Forelimb muscle (tissue), 1 donor: Measurements from ENCODE around the gene ARL13B. TPM values are rescaled to one million over a fixed set of nuclear protein-coding genes. Genes with fewer than 3 reads are reported as not detected.
"Not testable (repeated sequence)": the region's sequence is repeated elsewhere in the genome, so short reads cannot be mapped to it uniquely, and the experiment has no call there.

ENCODE experiments used
- DNase-seq: peaks from one replicate; pipeline ENCODE4 v3.0.0-alpha.2; 2013; ENCODE audit warnings: low read depth
- polyA plus RNA-seq: library from polyadenylated mRNA; unstranded; fragments of 120-200 nt; gene quantifications from one replicate; pipeline ENCODE4 v1.2.1, GENCODE V29; 2013; ENCODE audit not compliant: insufficient read length

The ARL13B gene
- polyA plus RNA-seq, 1 donor: 5.1 TPM

DNA sequence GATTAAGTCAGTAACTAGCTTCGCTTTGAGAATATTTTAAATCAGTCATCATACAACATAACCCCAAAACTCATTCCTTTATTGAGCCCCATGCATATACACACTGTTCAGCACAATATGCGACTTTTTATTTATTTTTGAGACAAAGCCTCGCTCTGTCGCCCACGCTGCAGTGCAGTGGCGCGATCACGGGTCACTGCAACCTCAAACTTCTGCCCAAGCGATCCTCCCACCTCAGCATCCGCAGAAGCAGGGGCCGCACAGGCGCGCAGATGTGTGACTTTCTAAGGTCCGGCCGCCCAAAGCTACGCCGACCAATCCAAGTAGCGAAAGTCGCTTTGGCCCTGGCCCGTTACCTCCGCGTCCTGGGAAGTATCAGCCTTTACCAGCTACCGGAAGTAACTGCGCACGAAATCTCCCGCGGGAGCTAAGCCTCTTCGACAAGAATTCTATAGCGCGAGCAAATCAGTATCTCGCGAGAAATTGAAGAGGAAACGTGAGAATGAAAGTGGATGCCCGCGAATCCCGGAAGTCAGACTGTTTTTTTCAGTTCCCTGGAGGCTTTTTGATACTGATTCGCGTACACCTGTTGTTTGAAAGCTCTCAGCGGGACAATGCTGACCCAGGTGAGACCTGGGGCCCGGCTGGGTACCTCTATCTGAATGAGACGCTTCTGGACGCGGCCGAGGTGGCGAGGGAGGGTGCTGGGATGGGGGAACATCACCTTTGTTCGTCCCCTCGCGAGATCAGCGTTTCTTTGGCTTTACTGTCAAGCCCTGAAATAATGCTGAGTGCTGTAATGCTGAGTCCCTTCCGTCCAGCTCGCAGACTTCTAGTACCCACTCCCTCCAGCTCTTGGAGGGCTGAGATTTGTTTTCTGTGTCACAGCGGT, 82.8 kb downstream of the ARL13B start, which contains the start of the genes DHFR2 and NSUN3:
TSS of gene DHFR2 (minus strand) at position 404 of the 892 bp plus-strand sequence. CDS start 1,405 bp downstream, outside the sequence.
TSS of gene NSUN3 (plus strand) at position 549 of the 892 bp plus-strand sequence. CDS start at position 615, 66 bp downstream.
- DNase-seq: peak; percentile 99

DNA sequence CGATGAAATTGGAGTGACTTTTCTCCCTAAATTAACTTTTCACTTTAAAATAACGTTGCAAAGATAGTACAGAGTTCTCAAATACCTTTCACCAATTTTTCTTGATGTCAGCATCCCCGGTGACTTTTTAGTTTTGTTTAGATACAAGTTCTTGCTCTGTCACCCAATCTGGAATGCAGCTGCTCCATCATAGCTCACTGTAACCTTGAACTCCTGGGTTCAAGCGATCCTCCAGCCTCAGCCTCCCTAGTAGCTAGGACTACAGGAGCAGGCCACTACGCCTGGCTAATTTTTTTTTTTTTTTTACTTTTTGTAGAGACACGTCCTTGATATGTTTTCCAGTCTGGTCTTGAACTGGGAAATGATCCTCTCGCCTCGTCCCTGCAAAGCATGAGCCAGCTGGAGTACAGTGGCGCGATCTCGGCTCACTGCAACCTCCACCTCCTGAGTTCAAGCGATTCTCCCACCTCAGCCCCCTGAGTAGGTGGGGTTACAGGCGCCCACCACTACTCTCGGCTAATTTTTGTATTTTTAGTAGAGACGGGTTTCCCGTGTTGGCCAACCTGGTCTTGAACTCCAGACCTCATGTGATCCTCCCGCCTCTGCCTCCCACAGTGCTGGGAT, 83.7 kb downstream of the ARL13B start:
- no peak for DNase-seq

DNA sequence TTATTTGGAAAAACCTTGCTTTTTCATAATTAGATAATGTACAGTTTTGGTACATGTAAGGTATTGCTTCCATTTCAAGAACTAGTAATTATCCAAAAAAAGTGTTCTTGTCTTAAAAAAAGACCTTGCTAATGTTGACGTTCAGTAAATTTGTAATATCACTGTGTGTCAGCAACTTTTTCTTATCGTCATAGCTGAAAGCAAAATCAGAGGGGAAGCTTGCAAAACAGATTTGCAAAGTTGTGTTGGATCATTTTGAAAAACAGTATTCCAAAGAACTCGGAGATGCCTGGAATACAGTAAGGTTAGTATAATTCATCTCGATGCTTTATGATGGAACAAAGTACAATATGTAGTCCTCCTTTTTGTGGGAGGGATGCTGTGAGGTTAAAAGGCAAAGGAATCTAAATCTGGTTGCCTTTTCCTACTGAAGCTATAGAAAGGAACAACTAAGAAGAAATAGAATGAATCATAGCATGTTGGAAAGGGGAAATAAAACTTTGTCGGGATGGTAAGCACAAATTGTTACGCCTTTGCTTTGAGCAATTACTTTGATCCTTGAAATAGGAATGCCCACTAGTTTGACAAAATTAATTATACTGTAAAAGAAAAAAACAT, 84.4 kb downstream of the ARL13B start:
- DNase-seq: no peak

DNA sequence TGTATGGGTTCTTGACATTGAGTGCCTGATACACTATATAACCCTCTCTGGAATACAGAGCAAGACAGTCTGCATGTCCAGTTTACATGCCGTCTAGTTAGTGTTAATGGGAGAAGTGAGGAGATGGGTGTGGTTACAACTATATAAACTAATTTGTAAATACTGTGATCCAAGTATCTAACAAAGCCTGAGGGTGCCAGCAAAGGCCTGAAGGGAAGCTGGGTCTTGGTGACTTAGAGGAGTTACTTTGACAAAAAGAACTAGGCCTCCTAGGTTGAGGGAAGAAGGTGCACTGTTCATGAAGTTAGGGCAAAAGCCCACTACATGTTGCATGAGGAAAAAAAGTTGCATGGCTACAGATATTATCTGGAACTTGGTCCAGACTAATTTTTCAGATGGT, 85.2 kb downstream of the ARL13B start:
- no peak for DNase-seq

DNA sequence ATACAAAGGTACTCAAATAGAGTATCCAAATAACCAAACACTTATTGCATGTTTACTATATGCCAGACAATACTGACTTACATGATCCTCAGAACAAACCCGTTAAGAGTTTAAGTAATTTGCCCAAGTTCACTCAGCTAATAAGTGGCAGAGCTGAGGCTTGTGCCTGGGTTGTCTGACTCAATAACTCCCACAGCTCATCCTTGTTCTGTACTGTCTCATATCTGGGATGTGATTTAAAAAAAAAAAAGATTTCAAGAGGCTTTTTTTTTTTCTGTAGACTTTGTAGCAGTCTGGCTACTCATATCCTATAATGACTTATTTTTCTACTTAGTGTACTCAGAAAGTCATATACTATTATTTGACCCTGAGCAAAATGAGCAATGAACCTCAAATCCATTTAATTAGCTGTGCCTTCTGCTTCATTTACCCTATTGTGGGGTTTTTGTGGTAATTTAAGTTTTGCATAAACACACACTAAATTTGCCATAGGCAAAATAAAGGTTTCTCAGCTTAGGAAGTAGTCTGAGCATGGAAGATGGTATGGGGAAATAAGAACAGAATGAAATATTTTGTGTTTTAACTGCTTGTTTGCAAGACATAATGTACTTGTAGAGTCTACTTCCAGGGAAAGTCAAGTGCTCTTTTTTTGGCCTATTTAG, 86.0 kb downstream of the ARL13B start:
- DNase-seq: no peak

DNA sequence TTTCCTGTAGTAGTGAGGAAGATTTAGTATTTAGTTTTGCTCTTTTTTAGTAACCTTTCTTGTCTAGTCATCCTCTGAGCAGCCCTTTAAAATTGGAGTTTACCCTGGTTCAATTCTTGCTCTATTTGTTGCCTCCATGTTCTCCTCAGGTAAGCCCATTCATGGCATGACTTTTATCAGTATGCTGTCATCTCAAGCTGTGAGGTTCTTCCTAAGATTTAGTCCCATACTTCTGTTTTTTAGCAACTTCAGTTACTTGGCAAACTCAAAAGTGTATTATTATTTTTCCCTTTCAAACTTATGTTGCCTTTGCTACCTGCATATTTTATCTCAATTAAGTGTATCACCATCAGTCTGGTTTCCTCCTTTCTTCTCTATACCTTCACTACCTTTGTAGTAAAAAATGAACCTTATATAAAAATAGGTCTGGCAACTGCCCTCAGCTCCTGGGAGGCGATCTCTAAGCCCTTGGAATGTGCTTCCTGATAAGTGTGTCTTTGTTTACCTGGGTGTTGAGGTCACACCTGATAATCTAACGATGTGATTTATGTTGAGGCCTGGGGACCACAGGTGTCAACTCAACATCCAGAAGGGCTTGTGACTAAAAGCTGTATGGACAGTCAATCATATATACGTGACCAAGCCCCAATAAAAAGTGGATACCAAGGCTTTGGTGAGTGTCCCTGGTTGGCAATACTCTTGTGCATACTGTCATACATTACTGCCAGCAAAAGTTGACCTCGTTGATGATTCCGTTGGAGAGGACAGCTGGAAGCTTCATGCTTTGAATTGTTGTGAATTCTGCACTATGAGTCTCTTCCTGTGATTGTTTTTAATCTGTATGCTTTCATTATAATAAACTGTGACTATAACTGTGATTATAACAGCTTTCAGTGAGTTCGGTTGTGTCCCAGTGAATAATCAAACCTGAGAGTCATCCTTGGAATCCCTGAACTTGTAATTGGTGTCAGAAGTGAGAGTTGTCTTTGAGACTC, 86.8 kb downstream of the ARL13B start:
- no peak for DNase-seq

DNA sequence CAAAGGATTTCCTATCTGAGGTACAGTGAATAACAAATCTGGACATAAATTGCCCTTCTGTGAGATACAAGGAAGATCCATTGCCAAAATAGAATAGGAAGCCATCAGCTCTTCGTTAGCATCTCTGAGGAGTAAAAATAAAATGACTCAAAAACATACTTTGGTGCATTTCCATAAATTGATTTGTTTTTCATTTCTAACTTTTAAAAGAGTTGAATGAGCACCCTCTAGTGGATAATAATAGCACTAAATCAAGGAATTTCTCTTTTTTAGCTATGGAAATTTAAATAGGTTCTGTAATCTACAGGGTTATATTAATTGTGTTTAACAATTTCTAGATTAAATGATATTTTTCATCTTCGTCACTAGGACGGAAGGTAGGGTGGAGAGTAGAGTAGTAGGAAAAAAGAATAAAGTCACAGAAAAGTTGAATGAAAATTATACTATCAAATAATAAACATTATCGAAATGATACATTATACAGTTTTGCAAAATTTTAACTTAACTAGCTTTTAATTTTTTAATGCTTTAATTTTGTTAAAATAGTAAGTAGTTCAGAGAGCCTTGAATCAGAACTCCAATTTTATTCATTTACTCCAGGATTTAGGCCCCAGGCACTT, 89.3 kb downstream of the ARL13B start:
- DNase-seq: peak; percentile 20

DNA sequence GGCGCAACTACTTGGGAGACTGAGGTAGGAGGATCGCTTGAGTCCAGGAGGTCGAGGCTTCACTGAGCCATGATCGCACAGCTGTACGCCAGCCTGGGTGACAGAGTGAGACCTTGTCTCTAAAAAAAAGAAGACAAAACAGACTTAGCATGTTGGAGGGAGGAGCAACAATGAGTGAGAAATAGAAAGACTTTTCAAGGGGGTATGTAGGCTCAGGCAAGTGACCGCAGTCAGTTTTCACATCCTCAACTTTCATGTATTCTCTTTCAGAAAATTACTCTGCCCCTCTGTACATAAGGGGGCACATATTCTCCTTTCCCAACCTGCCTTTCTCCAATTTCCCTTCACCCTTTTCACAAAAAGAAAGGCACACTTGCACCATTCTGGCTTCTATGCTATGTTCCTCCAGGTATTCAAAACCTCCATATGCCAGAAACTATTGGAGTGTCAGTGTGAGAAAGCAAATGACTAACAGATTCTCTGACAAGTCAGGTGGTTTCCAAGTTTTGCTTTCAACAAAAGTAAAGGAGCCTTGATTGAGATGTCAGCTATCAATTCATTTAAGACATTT, 90.5 kb downstream of the ARL13B start:
- DNase-seq: no peak

DNA sequence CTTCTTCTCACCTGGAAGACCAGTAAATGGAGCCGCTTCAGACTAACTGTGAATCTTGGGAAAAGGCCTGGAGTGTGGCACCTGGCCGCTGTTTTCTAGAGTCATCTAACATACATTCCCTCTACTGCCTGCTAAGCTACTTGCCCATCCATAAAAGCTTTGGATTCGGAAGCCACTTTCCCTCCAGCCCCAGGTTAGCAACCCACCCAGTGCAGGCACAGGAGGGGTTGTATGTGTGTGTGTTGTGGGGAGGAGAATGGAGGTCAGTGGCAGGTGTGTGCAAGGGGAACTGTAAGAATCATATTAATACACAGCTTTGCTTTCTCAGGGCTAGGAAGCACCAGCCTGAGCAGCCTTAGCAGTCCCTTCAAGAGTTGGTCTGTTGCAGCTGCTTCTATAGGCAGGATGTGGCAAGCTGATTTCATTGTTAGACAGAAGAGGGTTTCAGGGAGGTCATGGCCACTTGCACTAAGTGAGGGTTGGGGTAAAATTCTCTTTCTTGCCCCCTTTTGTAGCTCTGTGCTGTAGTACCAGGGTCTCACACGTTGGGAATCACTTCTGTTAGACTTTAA, 91.8 kb downstream of the ARL13B start:
- no peak for DNase-seq

DNA sequence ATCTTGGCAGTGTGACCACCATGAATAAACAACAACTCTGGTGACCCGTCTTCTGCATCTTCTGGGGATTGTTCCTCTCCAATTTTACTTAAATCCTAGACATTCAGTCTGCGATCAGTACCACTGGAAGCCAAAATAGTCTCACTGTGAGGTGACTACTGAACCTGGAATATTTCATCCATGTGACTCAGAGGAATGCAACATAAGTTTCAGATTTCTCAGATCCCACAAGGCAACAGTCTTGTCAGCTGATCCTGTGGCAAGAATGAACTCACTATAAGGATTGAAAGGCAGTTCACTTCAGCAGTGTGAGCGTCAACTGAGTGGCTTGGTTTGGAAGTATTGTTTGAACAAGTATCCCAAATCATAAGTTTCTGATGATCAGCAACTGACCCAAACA, 96.1 kb downstream of the ARL13B start:
- DNase-seq: no peak

DNA sequence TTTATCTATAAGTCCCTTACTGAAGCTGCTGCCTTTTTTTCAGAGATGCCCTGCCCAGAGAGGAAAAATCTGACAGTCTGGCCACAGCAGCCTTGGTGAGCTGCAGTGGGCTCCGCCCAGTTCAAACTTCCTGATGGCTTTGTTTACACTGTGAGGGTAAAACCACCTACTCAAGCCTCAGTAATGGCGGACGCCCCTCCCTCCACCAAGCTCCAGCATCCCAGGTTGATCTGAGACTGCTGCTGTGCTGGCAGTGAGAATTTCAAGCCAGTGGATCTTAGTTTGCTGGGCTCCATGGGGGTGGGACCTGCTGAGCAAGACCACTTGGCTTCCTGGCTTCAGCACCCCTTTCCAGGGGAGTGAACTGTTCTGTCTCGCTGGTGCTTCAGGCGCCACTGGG, 100.6 kb downstream of the ARL13B start:
- DNase-seq: not testable (repeated sequence)

DNA sequence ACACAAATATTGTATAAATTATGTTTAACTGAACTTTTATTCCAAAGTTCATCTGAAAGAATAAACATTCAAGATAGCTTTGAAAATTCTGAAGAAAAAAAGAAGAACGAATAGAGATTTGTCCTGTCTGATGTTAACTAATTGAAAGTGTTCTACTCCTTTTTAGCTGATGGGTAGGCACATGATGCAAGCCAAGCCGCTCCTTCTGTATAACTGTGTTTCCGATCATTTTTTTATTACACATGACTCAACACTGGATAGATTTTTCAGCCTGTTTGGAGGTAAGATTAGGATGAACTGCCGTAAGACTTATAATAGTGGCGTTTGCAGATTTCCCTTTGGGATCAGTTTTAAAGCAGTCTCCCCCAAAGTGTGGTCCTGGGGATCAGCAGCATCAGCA, 101.9 kb downstream of the ARL13B start:
- no peak for DNase-seq

DNA sequence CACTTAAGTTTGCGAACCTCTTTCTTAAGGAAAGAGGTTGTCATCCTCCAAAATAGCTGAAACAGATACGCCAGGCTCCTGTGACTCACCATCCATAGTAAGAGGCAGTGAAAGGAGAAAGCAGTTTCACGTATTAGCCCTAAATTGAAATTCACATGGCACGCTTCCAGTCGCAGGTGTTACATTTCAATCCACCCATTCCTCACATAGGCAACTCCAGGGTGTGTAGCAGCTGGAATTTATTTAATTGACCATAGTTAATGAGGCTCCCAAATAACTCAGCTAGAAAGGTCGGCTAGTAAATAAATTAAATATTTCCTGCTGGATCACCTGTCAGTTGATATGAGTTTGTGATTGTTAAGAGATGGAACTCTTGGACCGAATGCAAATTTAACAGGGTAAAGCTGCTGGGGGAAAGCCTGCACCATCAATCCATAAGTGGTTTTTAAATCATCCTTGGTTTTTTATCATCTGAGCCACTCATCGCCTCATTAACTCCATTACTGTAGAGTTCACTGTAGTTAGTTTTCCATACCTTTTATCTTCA, 102.5 kb downstream of the ARL13B start:
- DNase-seq: no peak

DNA sequence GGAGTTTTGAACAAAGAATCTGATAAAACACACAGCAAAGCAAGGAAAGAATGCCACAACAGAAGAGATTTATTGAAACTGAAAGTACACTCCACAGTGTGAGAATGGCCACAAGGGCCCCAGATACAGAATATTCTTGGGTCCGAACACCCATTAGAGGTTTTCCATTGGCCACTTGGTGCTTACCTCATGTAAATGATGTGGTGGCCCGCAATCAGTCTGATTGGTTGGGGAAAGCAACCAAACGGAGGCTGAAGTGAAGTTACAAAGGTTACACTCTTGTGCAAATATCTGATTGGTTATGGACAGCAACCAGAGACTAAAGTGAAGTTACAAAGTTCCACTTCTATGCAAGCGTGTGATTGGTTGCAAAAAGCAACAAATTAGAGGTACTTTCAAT, 103.3 kb downstream of the ARL13B start:
- DNase-seq: no peak

DNA sequence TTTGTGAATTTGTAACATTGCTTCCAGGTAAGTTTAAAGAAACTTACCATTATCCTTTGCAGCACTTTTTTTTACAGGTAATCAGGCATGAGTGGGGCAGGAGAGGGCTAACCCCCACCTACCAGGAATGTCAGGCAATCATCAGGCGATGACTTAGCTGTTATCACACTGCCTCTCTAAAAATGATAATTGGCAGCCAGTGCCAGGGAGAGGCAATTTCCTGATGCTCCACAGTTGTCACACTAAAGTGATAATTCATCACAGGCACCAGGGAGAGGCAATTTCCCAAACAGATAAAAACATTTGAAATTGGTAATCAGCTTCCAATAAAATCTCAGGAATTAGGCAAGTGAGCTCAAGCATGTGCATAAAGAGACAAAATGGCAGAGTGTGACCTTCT, 109.2 kb downstream of the ARL13B start:
- DNase-seq: no peak

DNA sequence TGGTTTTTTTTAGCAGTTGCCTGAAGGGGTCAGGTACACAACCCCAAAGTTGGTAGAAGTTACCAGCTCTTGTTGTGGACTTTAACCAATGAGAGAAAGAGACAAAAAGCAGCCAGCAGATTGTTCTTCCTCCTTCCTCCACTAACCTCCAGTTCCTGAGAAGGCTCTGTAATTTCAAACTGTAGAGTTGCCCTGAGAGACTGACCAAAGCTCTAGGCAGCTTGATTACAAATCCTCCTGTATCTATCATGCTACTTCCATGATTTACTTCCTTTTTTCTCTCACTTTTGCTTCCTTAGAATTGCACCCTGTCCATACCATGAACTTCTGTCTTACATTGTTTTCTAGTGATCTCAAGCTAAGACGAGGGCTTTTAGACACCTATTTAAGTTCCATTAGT, 112.1 kb downstream of the ARL13B start:
- DNase-seq: no peak

DNA sequence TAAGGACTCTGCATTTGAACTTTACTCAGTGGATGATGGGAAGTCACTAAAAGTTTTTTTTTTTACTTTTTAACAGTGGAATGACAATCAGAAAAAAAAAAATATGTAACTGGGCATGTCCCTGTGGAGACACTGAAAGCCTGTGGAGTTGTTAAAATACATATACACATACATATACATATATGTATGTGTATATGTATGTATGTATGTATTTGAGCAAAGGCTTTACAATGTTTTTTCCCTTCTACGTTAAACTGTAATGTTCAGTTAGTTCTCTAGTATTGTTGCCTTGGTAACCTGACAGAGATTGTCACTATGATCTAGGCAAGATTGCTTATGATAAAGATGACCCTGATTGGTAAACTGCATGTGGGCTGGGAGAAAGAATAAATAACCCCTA, 113.2 kb downstream of the ARL13B start:
- DNase-seq: no peak

DNA sequence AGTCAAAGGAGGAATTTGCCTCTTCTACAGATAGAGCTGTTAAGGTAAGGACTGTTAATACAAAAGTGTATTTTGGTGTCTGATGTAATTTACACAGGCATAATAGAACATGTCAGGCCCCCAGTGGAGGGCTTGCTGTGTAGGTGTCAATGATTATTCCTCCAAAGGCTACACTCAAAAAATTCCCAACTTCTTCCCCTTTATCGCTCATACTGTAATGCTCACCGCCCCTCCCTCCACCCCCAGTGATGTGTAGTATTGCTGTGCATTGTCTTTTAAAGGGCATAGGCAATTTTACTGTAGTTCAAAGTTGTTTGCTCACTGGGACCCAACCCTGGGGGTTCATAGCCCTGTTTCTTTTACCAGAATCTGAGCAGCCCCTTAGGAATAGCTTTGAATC, 115.2 kb downstream of the ARL13B start:
- DNase-seq: no peak

DNA sequence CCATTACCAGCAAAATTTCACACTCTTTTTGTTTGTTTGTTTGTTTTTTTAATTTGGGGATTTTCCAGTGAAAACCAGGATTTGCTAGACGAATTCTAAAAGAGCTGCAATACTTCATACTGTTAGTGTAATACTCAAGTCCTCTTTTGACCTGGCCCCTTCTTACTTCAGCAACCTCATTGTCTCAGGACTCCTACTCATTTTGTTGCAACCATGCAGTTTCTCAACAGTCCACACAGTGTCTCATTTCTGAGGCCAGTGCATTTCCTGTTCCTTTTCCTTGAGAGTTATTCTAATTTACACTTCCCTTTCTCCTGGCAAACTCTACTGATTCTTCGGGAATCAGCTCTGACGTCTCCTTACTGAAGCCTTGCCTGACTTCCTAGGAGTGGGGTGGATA, 118.5 kb downstream of the ARL13B start:
- no peak for DNase-seq
